T-helper 17 cell (primary cell): ENCODE data around the gene LHX3. TPM values are rescaled to one million over a fixed set of nuclear protein-coding genes. Genes with fewer than 3 reads are reported as not detected.
"Not testable (repeated sequence)": the region's sequence is repeated elsewhere in the genome, so short reads cannot be mapped to it uniquely, and the experiment has no call there.

Source experiments
- ATAC-seq: fragments of 150-1000 bp; cut with Tn5 transposase; 2 replicates; pipeline ENCODE4 v1.10.0; 2021; ENCODE audit warnings: mild to moderate bottlenecking, moderate library complexity
- DNase-seq, 3 donors: peaks; one replicate each; pipeline versions ENCODE4 v3.0.0 to v3.0.0-alpha.2; 2020 to 2021
- H3K9me3 ChIP-seq: one replicate; pipeline ENCODE4 v1.7.0; 2013; ENCODE audit warnings: low read length, mild to moderate bottlenecking; ENCODE audit not compliant: control insufficient read depth, poor library complexity, severe bottlenecking
- H3K27ac Mint-ChIP-seq: one replicate; pipeline ENCODE4 v1.8.0; 2022; ENCODE audit warnings: mild to moderate bottlenecking, moderate library complexity, mixed read lengths
- H3K27me3 Mint-ChIP-seq: one replicate; pipeline ENCODE4 v1.8.0; 2022; ENCODE audit warnings: mixed read lengths
- H3K36me3 Mint-ChIP-seq: one replicate; pipeline ENCODE4 v1.8.0; 2022; ENCODE audit warnings: low read depth, mixed read lengths
- H3K4me1 Mint-ChIP-seq: one replicate; pipeline ENCODE4 v1.8.0; 2022; ENCODE audit warnings: mild to moderate bottlenecking, mixed read lengths
- H3K4me3 Mint-ChIP-seq: one replicate; pipeline ENCODE4 v1.8.0; 2022; ENCODE audit warnings: mild to moderate bottlenecking, moderate library complexity, mixed read lengths
- total RNA-seq, 4 donors: library from RNA in 2 of 4; stranded (reverse) in 2 of 4; gene quantifications; one replicate each; pipeline ENCODE4 v1.2.3 and lab custom pipeline; 2022 to 2026

LHX3 gene
- total RNA-seq, 2 donors from 2014 or later: 0.10 to 0.18 TPM

GRCh38 chr9:136236471-136237410, 31.8 kb upstream of the LHX3 start:
- peaks cover 19% of the 10 kb centered on the region for H3K4me1 Mint-ChIP-seq
- DNase-seq, ATAC-seq, H3K27ac Mint-ChIP-seq, H3K27me3 Mint-ChIP-seq, H3K36me3 Mint-ChIP-seq, H3K4me3 Mint-ChIP-seq, H3K9me3 ChIP-seq: not testable (repeated sequence)

- DNase-seq (no peak), ATAC-seq (no peak)
- Mint-ChIP-seq H3K36me3 (peaks cover 3% of the 10 kb centered on the region), H3K27ac (no peak overlapping the region), H3K27me3 (no peaks in the 10 kb centered on the region), H3K4me3 (no peak overlapping the region), H3K4me1 (peaks cover 17% of the 10 kb centered on the region)
- no peaks in the 10 kb centered on the region for H3K9me3 ChIP-seq
These were observed 31.0 kb upstream of the LHX3 start for GRCh38 chr9:136235709-136236455.

- DNase-seq (no peak), ATAC-seq (no peak)
- no peaks in the 10 kb centered on the region for H3K9me3 ChIP-seq
- Mint-ChIP-seq H3K4me3 (no peak overlapping the region), H3K36me3 (peaks cover 3% of the 10 kb centered on the region), H3K27ac (no peak overlapping the region), H3K4me1 (peaks cover 17% of the 10 kb centered on the region), H3K27me3 (no peaks in the 10 kb centered on the region)
These were observed 30.2 kb upstream of the LHX3 start for GRCh38 chr9:136235171-136235570.

- no peaks in the 10 kb centered on the region for H3K9me3 ChIP-seq
- Mint-ChIP-seq H3K27me3 (no peaks in the 10 kb centered on the region), H3K27ac (no peak overlapping the region), H3K4me3 (peak overlapping the region; percentile 15), H3K36me3 (peaks cover 3% of the 10 kb centered on the region), H3K4me1 (peaks cover 17% of the 10 kb centered on the region)
- ATAC-seq (no peak), DNase-seq (no peak)
These were observed 29.7 kb upstream of the LHX3 start for GRCh38 chr9:136234597-136234996.

GRCh38 chr9:136233868-136234267, 28.9 kb upstream of the LHX3 start:
- Mint-ChIP-seq H3K27me3 (no peaks in the 10 kb centered on the region), H3K36me3 (peaks cover 3% of the 10 kb centered on the region), H3K27ac (peak overlapping the region; percentile 84), H3K4me1 (peaks cover 10% of the 10 kb centered on the region), H3K4me3 (no peak overlapping the region)
- no peak for ATAC-seq
- no peak for DNase-seq
- no peaks in the 10 kb centered on the region for H3K9me3 ChIP-seq

GRCh38 chr9:136233411-136233810, 28.5 kb upstream of the LHX3 start:
- Mint-ChIP-seq H3K36me3 (peaks cover 3% of the 10 kb centered on the region), H3K4me3 (no peak overlapping the region), H3K4me1 (peaks cover 12% of the 10 kb centered on the region)

GRCh38 chr9:136232969-136233368, 28.0 kb upstream of the LHX3 start:
- Mint-ChIP-seq H3K36me3 (peaks cover 3% of the 10 kb centered on the region), H3K27ac (peak overlapping the region; percentile 84), H3K4me3 (no peak overlapping the region), H3K27me3 (no peaks in the 10 kb centered on the region), H3K4me1 (peaks cover 12% of the 10 kb centered on the region)
- DNase-seq: no peak
- ATAC-seq: no peak
- no peaks in the 10 kb centered on the region for H3K9me3 ChIP-seq

More at GRCh38 chr9:136233411-136233810, 28.5 kb upstream of the LHX3 start:
- no peaks in the 10 kb centered on the region for H3K9me3 ChIP-seq
- DNase-seq (no peak), ATAC-seq (no peak)
- no peaks in the 10 kb centered on the region for H3K27me3 Mint-ChIP-seq
- peak overlapping the region; percentile 84 for H3K27ac Mint-ChIP-seq

DNA sequence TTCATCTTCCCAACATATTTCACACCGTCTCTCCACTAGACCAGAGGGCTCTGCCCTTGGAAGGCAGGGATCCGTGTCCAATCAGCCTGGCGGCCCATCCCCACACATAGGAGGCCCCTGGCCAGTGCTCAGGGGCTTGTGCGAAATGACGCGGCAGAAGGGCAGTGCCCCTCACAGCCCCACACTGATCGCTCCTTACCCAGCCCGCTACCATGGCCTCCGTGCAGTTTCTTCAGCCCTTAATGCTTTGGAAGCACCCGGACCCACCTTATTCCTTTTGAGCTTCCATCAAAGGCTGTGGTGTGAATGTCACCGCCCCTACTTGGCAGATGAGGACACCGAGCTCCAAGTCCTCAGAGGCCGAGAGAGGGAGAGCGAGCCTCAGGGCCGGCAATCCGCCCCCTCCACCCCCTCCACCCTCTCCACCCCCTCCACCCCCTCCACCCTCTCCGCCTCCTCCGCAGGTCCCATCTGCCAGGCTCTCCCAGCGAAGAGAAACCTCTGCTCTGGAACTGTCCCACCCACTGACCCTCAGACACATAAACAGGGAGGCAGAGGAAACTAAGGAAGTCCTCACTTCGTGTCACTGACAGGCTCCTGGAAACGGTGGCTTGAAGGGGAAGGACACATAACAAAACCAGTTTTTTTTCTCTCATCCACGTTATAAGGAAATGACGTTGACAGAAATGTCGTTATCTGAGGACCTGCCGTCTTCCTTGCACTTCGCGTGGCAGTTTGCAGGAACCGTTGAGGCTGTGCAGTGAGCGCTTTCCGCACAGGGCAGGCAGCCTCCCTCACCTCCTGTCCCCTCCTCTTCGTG, 26.8 kb upstream of the LHX3 start:
- H3K9me3 ChIP-seq: no peaks in the 10 kb centered on the region
- Mint-ChIP-seq H3K27ac (peak overlapping the region; percentile 84), H3K4me3 (peak overlapping the region; percentile 82), H3K27me3 (no peaks in the 10 kb centered on the region), H3K4me1 (peaks cover 12% of the 10 kb centered on the region), H3K36me3 (peaks cover 3% of the 10 kb centered on the region)
- DNase-seq (no peak), ATAC-seq (peak; percentile 83)

GRCh38 chr9:136230773-136231172, 25.8 kb upstream of the LHX3 start:
- Mint-ChIP-seq H3K27ac (no peak overlapping the region), H3K4me1 (peaks cover 14% of the 10 kb centered on the region), H3K36me3 (peaks cover 3% of the 10 kb centered on the region), H3K27me3 (no peaks in the 10 kb centered on the region), H3K4me3 (no peak overlapping the region)
- DNase-seq: no peak
- H3K9me3 ChIP-seq: no peaks in the 10 kb centered on the region
- no peak for ATAC-seq

GRCh38 chr9:136230365-136230764, 25.4 kb upstream of the LHX3 start:
- H3K36me3 Mint-ChIP-seq: peaks cover 3% of the 10 kb centered on the region
- no peaks in the 10 kb centered on the region for H3K9me3 ChIP-seq
- peaks cover 17% of the 10 kb centered on the region for H3K4me1 Mint-ChIP-seq
- no peak overlapping the region for H3K4me3 Mint-ChIP-seq
- ATAC-seq (no peak), DNase-seq (no peak)
- no peak overlapping the region for H3K27ac Mint-ChIP-seq
- no peaks in the 10 kb centered on the region for H3K27me3 Mint-ChIP-seq

GRCh38 chr9:136229096-136230065, 24.5 kb upstream of the LHX3 start:
- Mint-ChIP-seq H3K36me3 (no peaks in the 10 kb centered on the region), H3K4me1 (peaks cover 22% of the 10 kb centered on the region), H3K27ac (peak overlapping the region; percentile 66), H3K27me3 (no peaks in the 10 kb centered on the region), H3K4me3 (no peak overlapping the region)
- no peak for ATAC-seq
- no peaks in the 10 kb centered on the region for H3K9me3 ChIP-seq
- no peak for DNase-seq
